Measurements from ENCODE around the gene VIPAS39.

The VIPAS39 gene

GRCh38 chr14:77400216-77400615, 57.2 kb downstream of the VIPAS39 start:
- peak; percentile 20 for DNase-seq

- no peak for DNase-seq
These were observed 67.2 kb downstream of the VIPAS39 start for GRCh38 chr14:77390188-77390587.

- DNase-seq = peak; percentile 18
These were observed 78.7 kb downstream of the VIPAS39 start for GRCh38 chr14:77378701-77379100.

- no peak for DNase-seq
These were observed 79.9 kb downstream of the VIPAS39 start for GRCh38 chr14:77377502-77377844.

- DNase-seq = peak; percentile 94
These were observed 80.5 kb downstream of the VIPAS39 start, which contains the start of the genes SAMD15 and TMED8 for GRCh38 chr14:77376771-77377501. TSS of gene SAMD15 (plus strand) at chr14:77377379. CDS start at chr14:77377419, 40 bp downstream. TSS of gene TMED8 (minus strand) at chr14:77377094. CDS start at chr14:77377053, 41 bp downstream.

Measured in hematopoietic multipotent progenitor cell treated with erythropoietin and hydrocortisone succinate and interleukin-3 and kit ligand, for 4 days (in vitro differentiated cells).